D721Med (cell line): ENCODE results near the gene PITX1.

Source experiments
- DNase-seq: peaks from one replicate; pipeline ENCODE4 v3.0.0; 2011; ENCODE audit warnings: low spot score; ENCODE audit not compliant: insufficient read length
- FAIRE-seq: peaks from 2 replicates; lab custom pipeline; 2011; peaks lifted over from hg19 to GRCh38; lab: Jason Lieb, UNC
- CTCF ChIP-seq: IDR thresholded peaks from 2 replicates; pipeline ENCODE4 v1.5.1; 2012; ENCODE audit warnings: mild to moderate bottlenecking, control low read depth; ENCODE audit not compliant: insufficient read depth; ENCODE audit errors: missing control alignments

Gene PITX1

DNA sequence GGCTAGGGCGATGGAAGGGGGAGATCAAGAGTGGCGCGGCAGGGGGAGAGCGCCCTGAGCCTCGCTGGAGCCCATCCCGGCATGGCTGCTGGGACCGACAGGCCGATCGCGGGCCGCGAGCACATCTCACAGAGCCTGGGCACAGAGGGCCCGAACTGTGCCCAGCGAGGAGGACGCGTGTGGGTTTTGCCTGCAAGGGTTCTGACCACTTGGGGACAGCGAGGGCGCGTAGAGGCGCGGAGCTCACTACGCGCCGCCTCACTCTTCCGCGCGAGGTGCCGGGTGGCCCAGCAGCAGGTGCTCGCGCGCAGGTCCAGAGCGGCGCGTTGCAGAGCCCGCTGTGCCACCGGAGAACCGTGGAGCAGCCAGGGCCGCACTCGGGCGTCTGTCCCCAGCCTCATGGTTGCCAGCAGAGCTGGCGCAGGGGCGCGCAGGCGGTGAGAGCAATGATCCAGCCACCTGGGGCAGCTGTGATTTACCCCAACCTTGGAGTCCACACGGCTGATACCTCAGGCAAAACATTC lies 16.3 kb upstream of the PITX1 start:
- TF ChIP-seq CTCF = no peak
- FAIRE-seq = no peak

DNA sequence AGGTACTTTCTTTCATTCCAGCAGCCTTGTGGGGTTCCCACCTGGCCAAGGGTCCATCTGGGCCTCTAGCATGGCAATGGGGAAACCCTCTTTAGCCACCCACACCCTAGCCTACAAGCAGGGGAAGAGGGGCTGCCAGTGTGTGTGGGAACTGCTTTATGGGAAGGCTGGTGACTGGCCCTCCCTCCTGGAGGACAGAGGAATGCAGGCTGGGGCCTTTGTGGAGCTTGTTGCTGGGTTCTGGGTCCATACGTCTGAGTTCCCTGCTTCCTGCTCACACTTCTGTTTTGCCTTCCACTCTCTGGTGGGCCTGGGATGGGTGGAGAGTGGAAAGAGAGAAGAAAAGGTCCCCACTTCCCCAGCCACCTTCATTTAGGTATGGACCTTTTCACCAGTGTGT lies 14.9 kb upstream of the PITX1 start:
- DNase-seq (no peak), FAIRE-seq (no peak)
- TF ChIP-seq CTCF = no peak

More for the DNA sequence above, 16.3 kb upstream of the PITX1 start:
- DNase-seq = no peak

DNA sequence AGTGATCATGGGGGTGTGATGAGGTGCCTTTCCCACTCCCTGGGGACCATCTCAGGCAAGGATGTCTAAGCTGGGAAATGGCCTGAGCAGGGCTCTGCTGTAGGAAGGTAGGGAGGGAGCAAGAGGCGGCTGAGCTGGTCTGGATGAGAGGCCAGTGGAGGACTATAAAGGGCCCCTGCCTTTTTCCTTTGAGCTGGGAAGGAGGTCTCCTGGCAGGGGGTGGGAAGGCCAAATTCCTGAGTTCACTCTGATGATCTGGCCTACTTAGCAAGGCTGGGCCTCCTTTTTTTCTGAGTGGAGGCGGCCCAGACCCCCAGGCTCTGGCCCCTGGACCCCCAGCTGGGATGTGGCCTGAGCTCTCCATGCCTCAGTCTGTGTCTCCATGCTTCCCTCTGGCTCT lies 14.3 kb upstream of the PITX1 start:
- DNase-seq (no peak), FAIRE-seq (no peak)
- TF ChIP-seq CTCF = no peak

DNA sequence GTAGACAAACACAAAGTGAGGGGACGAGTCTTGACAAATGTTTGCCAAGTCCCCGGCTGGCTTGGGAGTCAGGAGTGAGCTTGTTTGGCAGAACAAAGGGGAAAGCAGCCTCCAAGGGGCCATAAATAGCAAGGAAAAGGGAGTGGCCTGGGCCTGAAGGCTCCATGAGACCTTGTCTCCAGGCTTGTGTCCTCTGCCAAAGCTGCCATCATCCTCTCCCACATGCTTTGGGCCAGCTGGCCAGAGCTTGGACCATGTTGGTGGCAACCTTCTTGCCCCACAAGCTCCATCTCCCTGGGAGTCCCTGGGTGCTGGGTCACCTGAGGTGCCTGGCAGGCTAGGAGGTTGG lies 13.3 kb upstream of the PITX1 start:
- TF ChIP-seq CTCF = no peak
- DNase-seq (no peak), FAIRE-seq (no peak)

DNA sequence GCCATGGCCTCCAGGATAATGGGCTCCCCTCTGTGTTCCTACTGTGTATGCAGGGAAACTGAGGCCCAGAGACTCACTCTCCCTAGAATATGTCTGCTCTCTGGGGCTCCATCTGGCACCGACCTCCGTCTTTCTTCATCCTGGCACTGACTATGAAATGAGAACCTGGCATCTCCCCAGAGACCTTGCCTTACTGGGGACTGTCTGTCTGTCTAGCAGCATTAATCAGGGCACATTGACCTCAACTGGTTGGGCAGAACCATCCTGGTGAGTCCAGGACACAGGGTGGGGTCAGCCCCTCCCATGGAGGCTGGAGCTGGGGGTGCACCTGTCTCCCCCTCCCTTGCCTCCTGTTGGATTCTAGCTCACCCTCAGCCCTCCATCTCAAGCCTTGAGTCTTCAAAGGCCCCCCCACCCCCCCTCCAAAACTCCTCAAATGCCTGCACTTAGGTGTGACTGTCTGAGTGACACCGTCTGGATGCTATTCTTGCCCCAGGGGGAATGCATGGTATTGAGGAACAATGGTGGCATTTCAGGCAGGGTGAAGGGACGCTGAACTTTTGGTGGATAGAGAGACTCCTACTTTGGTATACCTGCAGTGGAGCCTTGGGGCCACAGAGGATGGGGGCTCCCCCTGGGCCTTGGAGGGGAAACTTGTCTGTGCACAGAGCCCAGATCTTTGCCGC lies 12.8 kb upstream of the PITX1 start:
- DNase-seq (no peak), FAIRE-seq (no peak)
- TF ChIP-seq CTCF = no peak

DNA sequence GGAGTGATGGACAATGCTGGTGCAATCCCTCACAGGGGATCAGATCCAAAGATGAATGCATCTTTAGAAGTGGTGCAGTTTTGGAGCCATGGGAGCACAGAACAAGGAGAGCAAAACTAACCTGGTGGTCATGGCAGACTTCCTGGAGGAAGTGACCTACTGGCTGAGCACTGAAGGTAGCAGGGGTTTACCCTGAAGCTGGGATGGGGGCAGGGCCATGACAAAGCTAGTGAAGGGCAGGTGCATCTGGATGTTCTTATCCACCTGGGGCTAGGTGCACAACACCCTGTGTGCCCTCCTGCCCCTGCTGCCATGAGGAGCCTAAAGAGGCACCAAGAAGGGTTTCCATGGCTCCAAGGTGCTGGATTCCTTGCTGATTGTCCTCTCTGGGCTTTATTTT lies 11.5 kb upstream of the PITX1 start:
- no peak for FAIRE-seq
- no peak for TF ChIP-seq CTCF

DNA sequence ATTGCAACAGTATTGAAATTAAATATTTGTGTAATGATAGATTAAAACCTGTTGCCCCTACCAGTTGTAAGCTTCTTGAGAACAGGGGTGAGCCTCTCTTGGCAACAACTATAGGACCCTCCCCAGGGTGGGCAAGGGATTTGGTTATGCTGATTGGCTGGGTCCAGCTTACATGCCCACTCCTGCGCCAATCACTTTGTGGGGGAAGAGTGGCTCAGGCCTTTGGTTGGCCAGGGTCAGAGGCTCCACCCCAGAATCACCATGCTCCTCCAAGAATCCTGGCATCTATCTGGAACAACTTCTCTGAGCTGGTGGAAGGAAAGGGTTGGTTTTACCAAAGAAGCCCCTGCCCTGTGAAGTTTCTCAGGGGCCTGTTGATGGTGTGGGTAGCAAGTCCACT lies 8.6 kb upstream of the PITX1 start:
- TF ChIP-seq CTCF = no peak
- no peak for DNase-seq
- FAIRE-seq = no peak

More for the DNA sequence above, 11.5 kb upstream of the PITX1 start:
- no peak for DNase-seq
